Purkinje cell (primary cell): Measurements from ENCODE around the gene RGPD4. TPM values are rescaled to one million over a fixed set of nuclear protein-coding genes. Genes with fewer than 3 reads are reported as not detected.

Experiments
- polyA plus RNA-seq: library from polyadenylated mRNA; unstranded; fragments of >200 nt; fragmentation: Nextera tagmentation; gene quantifications from 2 replicates; pipeline ENCODE4 v1.2.1, GENCODE V29; 2014

Gene RGPD4
- 0.08 TPM in 1 of 2 replicates, not detected in the other for polyA plus RNA-seq

GRCh38 chr2:107826749-107827148, at the start of gene RGPD4:
Gene RGPD4 (plus strand): TSS chr2:107826892. CDS start chr2:107827014, 122 bp downstream.

Other genes starting within 250 kb of the RGPD4 start
- gene SLC5A7, start 159.6 kb downstream of the RGPD4 start, polyA plus RNA-seq: not detected in 2 replicates